ENCODE measurements around the gene SLC24A4. TPM values are rescaled to one million over a fixed set of nuclear protein-coding genes. Genes with fewer than 3 reads are reported as not detected.

Gene SLC24A4
- total and polyA plus RNA-seq, 2 donors (not counting 3 experiments of a cell fraction or from before 2014, with no cell fraction given) = 0.07 to 0.08 TPM

DNA sequence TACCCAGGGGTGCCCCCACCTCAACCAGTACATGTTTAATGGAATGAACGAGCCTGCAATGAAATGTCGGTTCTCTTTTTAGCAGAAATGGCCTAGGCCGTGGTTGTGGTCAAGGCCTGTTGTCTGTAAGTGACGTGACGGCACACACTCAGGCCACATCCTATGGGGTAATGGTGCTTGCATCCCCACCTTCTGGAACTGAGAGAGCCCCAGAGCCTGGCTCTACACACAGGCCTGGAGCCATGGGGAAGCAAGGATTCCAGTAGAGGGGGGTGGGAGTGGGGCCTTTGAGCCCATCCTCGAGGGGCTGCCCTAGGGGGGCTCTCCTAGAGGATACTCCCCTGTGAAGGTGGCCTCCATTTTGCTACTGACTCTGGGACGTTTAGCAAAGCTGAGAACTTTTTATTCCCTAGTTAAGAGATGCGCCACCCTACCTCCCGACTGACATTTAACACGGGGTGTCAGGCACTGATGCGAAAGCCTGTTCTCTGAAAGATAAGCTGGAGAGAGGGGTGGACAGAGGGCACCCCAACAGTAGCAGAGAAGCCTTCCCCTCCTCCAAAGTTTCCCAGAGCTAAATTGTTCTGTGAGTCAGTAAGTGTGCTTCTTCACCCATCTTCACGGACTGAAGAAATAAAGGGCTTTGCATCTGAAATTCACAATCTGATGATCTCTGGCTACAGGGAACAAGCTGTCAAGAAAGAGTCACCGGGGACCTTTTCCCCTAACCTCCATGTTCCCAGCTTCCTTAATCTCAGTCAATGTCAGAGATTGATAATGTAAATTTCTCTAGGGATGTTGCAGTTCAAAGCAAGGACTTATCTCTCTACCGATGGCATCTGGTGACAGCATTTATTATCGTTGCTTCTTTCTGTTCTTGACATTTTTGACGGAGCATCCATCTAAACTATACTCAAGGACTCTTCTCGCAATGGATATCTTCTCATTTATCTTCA is 197.4 kb downstream of the SLC24A4 start:
- BruUV-seq (replicated peaks) = no TSS peak
- Histone ChIP-seq H3K79me2 (ENCODE audit: control insufficient read depth, insufficient read depth, low read length) (no peaks in the 10 kb centered on the region), H4K20me1 (replicated peaks; ENCODE audit: control insufficient read depth, extremely low read depth, insufficient read depth, low read length) (no peaks in the 10 kb centered on the region), H3K4me3 (replicated peaks in 1 of 3; ENCODE audit: insufficient read depth in 1 of 3, low read depth in 1 of 3, low read length in 3 of 3) (no peak overlapping the region), H3K9me3 (replicated peaks; ENCODE audit: control insufficient read depth, insufficient read depth, low read length) (no peaks in the 10 kb centered on the region), H3K4me2 (ENCODE audit: insufficient read depth, low read length) (no peak overlapping the region), H3K9ac (replicated peaks; ENCODE audit: extremely low read depth, insufficient read depth, low read length) (no peak overlapping the region), H3K4me1 (ENCODE audit: control insufficient read depth, extremely low read depth, insufficient read depth, low read length) (no peaks in the 10 kb centered on the region), H3K9me1 (replicated peaks; ENCODE audit: control insufficient read depth, extremely low read depth, insufficient read depth, low read length) (no peaks in the 10 kb centered on the region), H3K27me3 (ENCODE audit: control insufficient read depth in 2 of 2, insufficient read depth in 2 of 2, low read length in 2 of 2) (no peaks in the 10 kb centered on the region), H3K36me3 (ENCODE audit: control insufficient read depth in 2 of 2, extremely low read depth in 1 of 2, insufficient read depth in 2 of 2, low read length in 2 of 2) (no peaks in the 10 kb centered on the region), H3K27ac (ENCODE audit: insufficient read depth, low read depth, low read length) (no peak overlapping the region), H2AFZ (ENCODE audit: low read depth, low read length) (no peak overlapping the region)
- intact Hi-C loops (cut with micrococcal nuclease) = no loop called here
- DNase-seq (ENCODE audit: low read depth, low spot score) (no peak), FAIRE-seq (no peak)
- TF ChIP-seq JUN (IDR thresholded peaks at IDR 0.05; ENCODE audit: borderline replicate concordance, insufficient read depth, insufficient read length, low read depth) = no peak
- TF ChIP-seq POLR2A (IDR thresholded peaks at IDR 0.05; ENCODE audit: low read depth, low read length) = no peak
- TF ChIP-seq, protein P1, sequence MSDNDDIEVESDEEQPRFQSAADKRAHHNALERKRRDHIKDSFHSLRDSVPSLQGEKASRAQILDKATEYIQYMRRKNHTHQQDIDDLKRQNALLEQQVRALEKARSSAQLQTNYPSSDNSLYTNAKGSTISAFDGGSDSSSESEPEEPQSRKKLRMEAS (IDR thresholded peaks at IDR 0.05; ENCODE audit: insufficient read depth, insufficient read length) = no peak
- TF ChIP-seq EZH2 (IDR thresholded peaks at IDR 0.05; ENCODE audit: borderline replicate concordance, low read depth, low read length, severe bottlenecking) = no peak
- no peak for TF ChIP-seq MYC (IDR thresholded peaks at IDR 0.05; ENCODE audit: low read depth, low read length)
- TF ChIP-seq GATA2 (IDR thresholded peaks at IDR 0.05; ENCODE audit: insufficient read depth, insufficient read length, low read depth, low read length) = no peak
- TF ChIP-seq POLR2AphosphoS5 (IDR thresholded peaks at IDR 0.05; ENCODE audit: insufficient read depth, low read depth, low read length) = no peak
- TF ChIP-seq FOS (IDR thresholded peaks at IDR 0.05; ENCODE audit: borderline replicate concordance, insufficient read depth, low read length) = no peak
- TF ChIP-seq, protein P2, sequence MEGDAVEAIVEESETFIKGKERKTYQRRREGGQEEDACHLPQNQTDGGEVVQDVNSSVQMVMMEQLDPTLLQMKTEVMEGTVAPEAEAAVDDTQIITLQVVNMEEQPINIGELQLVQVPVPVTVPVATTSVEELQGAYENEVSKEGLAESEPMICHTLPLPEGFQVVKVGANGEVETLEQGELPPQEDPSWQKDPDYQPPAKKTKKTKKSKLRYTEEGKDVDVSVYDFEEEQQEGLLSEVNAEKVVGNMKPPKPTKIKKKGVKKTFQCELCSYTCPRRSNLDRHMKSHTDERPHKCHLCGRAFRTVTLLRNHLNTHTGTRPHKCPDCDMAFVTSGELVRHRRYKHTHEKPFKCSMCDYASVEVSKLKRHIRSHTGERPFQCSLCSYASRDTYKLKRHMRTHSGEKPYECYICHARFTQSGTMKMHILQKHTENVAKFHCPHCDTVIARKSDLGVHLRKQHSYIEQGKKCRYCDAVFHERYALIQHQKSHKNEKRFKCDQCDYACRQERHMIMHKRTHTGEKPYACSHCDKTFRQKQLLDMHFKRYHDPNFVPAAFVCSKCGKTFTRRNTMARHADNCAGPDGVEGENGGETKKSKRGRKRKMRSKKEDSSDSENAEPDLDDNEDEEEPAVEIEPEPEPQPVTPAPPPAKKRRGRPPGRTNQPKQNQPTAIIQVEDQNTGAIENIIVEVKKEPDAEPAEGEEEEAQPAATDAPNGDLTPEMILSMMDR (IDR thresholded peaks at IDR 0.05; ENCODE audit: extremely low read depth in 1 of 2, insufficient read depth in 1 of 2, low read depth in 1 of 2, low read length in 2 of 2) = no peak
- dilution Hi-C loops (cut with MboI; ENCODE audit: extremely low pct_ligation_motif_present, low sequenced_read_pairs) = no loop called here
- POLR2A ChIA-PET = no interaction called here
- CTCF ChIA-PET = no interaction called here

Data from endothelial cell of umbilical vein (primary cell).